H1 (cell line): ENCODE results near the gene DENND4C.
A peak's percentile ranks its signal among the peaks of the same experiment; 100 is the strongest.

Experiments
- ASH2L ChIP-seq: fragments of 200-600, 300-600 bp; sonication (generic); IDR thresholded peaks from one replicate; pipeline ENCODE4 v1.7.1; 2017; ENCODE audit warnings: low read length
- CBX5 ChIP-seq: fragments of 300-800, 300-1000 bp; sonication (generic); IDR thresholded peaks from 2 replicates; pipeline ENCODE4 v1.7.1; 2016; ENCODE audit warnings: antibody characterized with exemption, low read length, low read depth
- CTCF ChIP-seq, 3 experiments: IDR thresholded peaks; 1 replicate in 2 of 3; 2 replicates in 1 of 3; pipeline versions ENCODE4 v1.5.1 to v1.6.1; 2011; ENCODE audit warnings: low read length in 3 of 3, mild to moderate bottlenecking in 3 of 3, inconsistent platforms in 2 of 3, low read depth in 1 of 3, moderate library complexity in 1 of 3; ENCODE audit not compliant: insufficient read depth in 1 of 3; ENCODE audit errors: control extremely low read depth in 1 of 3
- NANOG ChIP-seq: IDR thresholded peaks from 2 replicates; pipeline ENCODE4 v1.6.1; 2011; ENCODE audit warnings: low read length, low read depth, mild to moderate bottlenecking, inconsistent platforms; ENCODE audit not compliant: insufficient read depth, poor library complexity, severe bottlenecking
- POLR2A ChIP-seq, 2 experiments: IDR thresholded peaks; 1 replicate in 1 of 2; 2 replicates in 1 of 2; pipeline ENCODE4 v1.6.1; 2011; ENCODE audit warnings: low read depth in 2 of 2, low read length in 2 of 2, mild to moderate bottlenecking in 2 of 2; ENCODE audit errors: control extremely low read depth in 1 of 2
- RNF2 ChIP-seq: fragments of 200-900, 300-1000 bp; sonication (generic); IDR thresholded peaks from 2 replicates; pipeline ENCODE4 v1.7.1; 2016; ENCODE audit warnings: borderline replicate concordance, low read depth, mild to moderate bottlenecking, antibody characterized with exemption, low read length; ENCODE audit not compliant: poor library complexity, severe bottlenecking; ENCODE audit errors: missing control alignments
- TF ChIP-seq, protein P1 (sequence below): IDR thresholded peaks from 2 replicates; pipeline ENCODE4 v1.6.1; 2012; ENCODE audit warnings: low read length, inconsistent platforms

GRCh38 chr9:19408693-19409400 is 178.4 kb downstream of the DENND4C start, which contains the start of gene ACER2:
- TF ChIP-seq CTCF (IDR thresholded peaks at IDR 0.05; ENCODE audit: control extremely low read depth in 1 of 3, insufficient read depth in 1 of 3, low read depth in 1 of 3, low read length in 3 of 3) = 0 out of 4 replicates have a peak, but pooled peaks of 1 of the 3 experiments have one; percentile 4
- TF ChIP-seq CBX5 = no peak
- TF ChIP-seq RNF2 = no peak
- TF ChIP-seq ASH2L = peak; percentile 87
- peak; percentile 72 to 85 for TF ChIP-seq POLR2A (IDR thresholded peaks at IDR 0.05; ENCODE audit: control extremely low read depth in 1 of 2, low read depth in 2 of 2, low read length in 2 of 2)
- TF ChIP-seq, protein P1, sequence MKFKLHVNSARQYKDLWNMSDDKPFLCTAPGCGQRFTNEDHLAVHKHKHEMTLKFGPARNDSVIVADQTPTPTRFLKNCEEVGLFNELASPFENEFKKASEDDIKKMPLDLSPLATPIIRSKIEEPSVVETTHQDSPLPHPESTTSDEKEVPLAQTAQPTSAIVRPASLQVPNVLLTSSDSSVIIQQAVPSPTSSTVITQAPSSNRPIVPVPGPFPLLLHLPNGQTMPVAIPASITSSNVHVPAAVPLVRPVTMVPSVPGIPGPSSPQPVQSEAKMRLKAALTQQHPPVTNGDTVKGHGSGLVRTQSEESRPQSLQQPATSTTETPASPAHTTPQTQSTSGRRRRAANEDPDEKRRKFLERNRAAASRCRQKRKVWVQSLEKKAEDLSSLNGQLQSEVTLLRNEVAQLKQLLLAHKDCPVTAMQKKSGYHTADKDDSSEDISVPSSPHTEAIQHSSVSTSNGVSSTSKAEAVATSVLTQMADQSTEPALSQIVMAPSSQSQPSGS = no peak
- TF ChIP-seq NANOG = no peak
